WTC11 (cell line): ENCODE results near the gene FHIT.

Experiments
- CTCF ChIP-seq: fragments of 200-600 bp; IDR thresholded peaks from 2 replicates; pipeline ENCODE4 v1.8.0; 2022; ENCODE audit warnings: antibody characterized with exemption
- NFYB ChIP-seq: sonication (generic); formaldehyde crosslinking; conservative IDR thresholded peaks from 2 replicates; pipeline ENCODE4 v1.8.0; 2022; ENCODE audit warnings: low read depth, missing genetic modification reagents
- ZNF138 ChIP-seq: sonication (generic); formaldehyde crosslinking; conservative IDR thresholded peaks from 2 replicates; pipeline ENCODE4 v1.8.1; 2022; ENCODE audit warnings: mild to moderate bottlenecking, moderate library complexity, missing genetic modification reagents
- TF ChIP-seq, protein P1 (sequence below): sonication (generic); formaldehyde crosslinking; IDR thresholded peaks from 2 replicates; pipeline ENCODE4 v1.8.0; 2022; ENCODE audit warnings: missing genetic modification reagents

- TF ChIP-seq NFYB (no peak), CTCF (no peak), ZNF138 (no peak)
- TF ChIP-seq, protein P1, sequence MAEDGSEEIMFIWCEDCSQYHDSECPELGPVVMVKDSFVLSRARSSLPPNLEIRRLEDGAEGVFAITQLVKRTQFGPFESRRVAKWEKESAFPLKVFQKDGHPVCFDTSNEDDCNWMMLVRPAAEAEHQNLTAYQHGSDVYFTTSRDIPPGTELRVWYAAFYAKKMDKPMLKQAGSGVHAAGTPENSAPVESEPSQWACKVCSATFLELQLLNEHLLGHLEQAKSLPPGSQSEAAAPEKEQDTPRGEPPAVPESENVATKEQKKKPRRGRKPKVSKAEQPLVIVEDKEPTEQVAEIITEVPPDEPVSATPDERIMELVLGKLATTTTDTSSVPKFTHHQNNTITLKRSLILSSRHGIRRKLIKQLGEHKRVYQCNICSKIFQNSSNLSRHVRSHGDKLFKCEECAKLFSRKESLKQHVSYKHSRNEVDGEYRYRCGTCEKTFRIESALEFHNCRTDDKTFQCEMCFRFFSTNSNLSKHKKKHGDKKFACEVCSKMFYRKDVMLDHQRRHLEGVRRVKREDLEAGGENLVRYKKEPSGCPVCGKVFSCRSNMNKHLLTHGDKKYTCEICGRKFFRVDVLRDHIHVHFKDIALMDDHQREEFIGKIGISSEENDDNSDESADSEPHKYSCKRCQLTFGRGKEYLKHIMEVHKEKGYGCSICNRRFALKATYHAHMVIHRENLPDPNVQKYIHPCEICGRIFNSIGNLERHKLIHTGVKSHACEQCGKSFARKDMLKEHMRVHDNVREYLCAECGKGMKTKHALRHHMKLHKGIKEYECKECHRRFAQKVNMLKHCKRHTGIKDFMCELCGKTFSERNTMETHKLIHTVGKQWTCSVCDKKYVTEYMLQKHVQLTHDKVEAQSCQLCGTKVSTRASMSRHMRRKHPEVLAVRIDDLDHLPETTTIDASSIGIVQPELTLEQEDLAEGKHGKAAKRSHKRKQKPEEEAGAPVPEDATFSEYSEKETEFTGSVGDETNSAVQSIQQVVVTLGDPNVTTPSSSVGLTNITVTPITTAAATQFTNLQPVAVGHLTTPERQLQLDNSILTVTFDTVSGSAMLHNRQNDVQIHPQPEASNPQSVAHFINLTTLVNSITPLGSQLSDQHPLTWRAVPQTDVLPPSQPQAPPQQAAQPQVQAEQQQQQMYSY (CRISPR knock-in tag), result no peak
Observed at GRCh38 chr3:60770532-60770931, 480.7 kb downstream of the FHIT start.
